Neural cell (in vitro differentiated cells): Measurements from ENCODE around the gene ART1. TPM values are rescaled to one million over a fixed set of nuclear protein-coding genes. Genes with fewer than 3 reads are reported as not detected.

Experiments
- H2AFZ ChIP-seq: fragments of 200-600, 300-800 bp; sonication (generic), shearing (Covaris generic); 2 replicates; pipeline ENCODE4 v1.6.0; 2014; ENCODE audit warnings: low read depth, mild to moderate bottlenecking, antibody characterized with exemption, low read length, moderate library complexity
- H3F3A ChIP-seq: fragments of 200-600 bp; shearing (Covaris generic); 2 replicates; pipeline ENCODE4 v1.6.1; 2016; ENCODE audit warnings: mild to moderate bottlenecking, moderate library complexity, mixed read lengths, antibody characterized with exemption, low read length; ENCODE audit not compliant: insufficient read depth, poor library complexity, severe bottlenecking
- H3K27ac ChIP-seq: fragments of 200-600, 300-800 bp; sonication (generic), shearing (Covaris generic); 2 replicates; pipeline ENCODE4 v1.5.1; 2014; ENCODE audit warnings: mild to moderate bottlenecking, low read length, moderate library complexity
- H3K27me3 ChIP-seq: fragments of 300-800, 200-600 bp; sonication (generic), shearing (Covaris generic); 2 replicates; pipeline ENCODE4 v1.6.0; 2014; ENCODE audit warnings: mild to moderate bottlenecking, low read depth, low read length, moderate library complexity; ENCODE audit not compliant: insufficient read depth
- H3K36me3 ChIP-seq: fragments of 300-800, 200-600 bp; sonication (generic), shearing (Covaris generic); 2 replicates; pipeline ENCODE4 v1.5.1; 2014; ENCODE audit warnings: mild to moderate bottlenecking, antibody characterized with exemption, low read length, moderate library complexity; ENCODE audit not compliant: insufficient read depth
- H3K4me2 ChIP-seq: fragments of 300-800, 200-600 bp; sonication (generic), shearing (Covaris generic); 2 replicates; pipeline ENCODE4 v1.6.0; 2014; ENCODE audit warnings: mild to moderate bottlenecking, low read length
- H3K4me3 ChIP-seq: fragments of 300-800, 200-600 bp; sonication (generic), shearing (Covaris generic); 2 replicates; pipeline ENCODE4 v1.5.1; 2014; ENCODE audit warnings: mild to moderate bottlenecking, low read length, moderate library complexity
- H3K79me2 ChIP-seq: fragments of 200-600 bp; shearing (Covaris generic); replicated peaks from 2 replicates; pipeline ENCODE4 v1.6.0; 2014; ENCODE audit warnings: mild to moderate bottlenecking, low read length, moderate library complexity; ENCODE audit not compliant: insufficient read depth
- H3K9ac ChIP-seq: fragments of 300-800, 200-600 bp; sonication (generic), shearing (Covaris generic); 2 replicates; pipeline ENCODE4 v1.6.1; 2016; ENCODE audit warnings: mild to moderate bottlenecking, low read length, mixed read lengths
- H3K9me2 ChIP-seq: fragments of 200-600 bp; shearing (Covaris generic); 2 replicates; pipeline ENCODE4 v1.6.1; 2016; ENCODE audit warnings: mild to moderate bottlenecking, low read length, mixed read lengths; ENCODE audit not compliant: insufficient read depth
- H3K9me3 ChIP-seq: fragments of 200-600, 300-800 bp; sonication (generic), shearing (Covaris generic); 2 replicates; pipeline ENCODE4 v1.6.1; 2016; ENCODE audit warnings: mild to moderate bottlenecking, mixed run types, low read length, moderate library complexity, mixed read lengths
- H4K20me1 ChIP-seq: fragments of 200-600 bp; shearing (Covaris generic); 2 replicates; pipeline ENCODE4 v1.6.1; 2016; ENCODE audit warnings: mild to moderate bottlenecking, mixed run types; ENCODE audit not compliant: insufficient read depth
- CTCF ChIP-seq: fragments of 450-650 bp; IDR thresholded peaks from 2 replicates; pipeline ENCODE4 v1.5.1; 2014; ENCODE audit warnings: antibody characterized with exemption, mild to moderate bottlenecking, moderate library complexity; ENCODE audit not compliant: poor library complexity, severe bottlenecking
- EP300 ChIP-seq: fragments of 450-650 bp; conservative IDR thresholded peaks from 2 replicates; pipeline ENCODE4 v1.6.1; 2014; ENCODE audit warnings: antibody characterized with exemption, mild to moderate bottlenecking, moderate library complexity; ENCODE audit not compliant: poor library complexity, severe bottlenecking
- EZH2 ChIP-seq: fragments of 200-600, 300-800 bp; shearing (Covaris generic), sonication (generic); IDR thresholded peaks from 2 replicates; pipeline ENCODE4 v1.6.1; 2014; ENCODE audit warnings: antibody characterized with exemption, low read length, borderline replicate concordance, mild to moderate bottlenecking; ENCODE audit not compliant: insufficient read depth, poor library complexity, severe bottlenecking
- MXI1 ChIP-seq: fragments of 450-650 bp; conservative IDR thresholded peaks from 2 replicates; pipeline ENCODE4 v1.6.1; 2014; ENCODE audit warnings: antibody characterized with exemption, mild to moderate bottlenecking; ENCODE audit not compliant: poor library complexity, severe bottlenecking
- POLR2AphosphoS5 ChIP-seq: IDR thresholded peaks from 2 replicates; pipeline ENCODE4 v1.6.1; 2012
- RAD21 ChIP-seq: fragments of 450-650 bp; conservative IDR thresholded peaks from 2 replicates; pipeline ENCODE4 v1.6.1; 2014; ENCODE audit warnings: antibody characterized with exemption, mild to moderate bottlenecking, moderate library complexity
- REST ChIP-seq: IDR thresholded peaks from 2 replicates; pipeline ENCODE4 v1.6.1; 2012; ENCODE audit warnings: borderline replicate concordance
- SMC3 ChIP-seq: fragments of 450-650 bp; conservative IDR thresholded peaks from 2 replicates; pipeline ENCODE4 v1.6.1; 2014; ENCODE audit warnings: antibody characterized with exemption, mild to moderate bottlenecking, moderate library complexity; ENCODE audit not compliant: poor library complexity
- TAF1 ChIP-seq: IDR thresholded peaks from 2 replicates; pipeline ENCODE4 v1.6.1; 2012; ENCODE audit warnings: low read depth
- polyA plus RNA-seq: library from polyadenylated mRNA; depleted of rRNA; stranded (reverse); fragments of >200 nt; gene quantifications from 2 replicates; pipeline ENCODE4 v1.2.3, GENCODE V29; 2014

Gene ART1
- polyA plus RNA-seq, 1 donor from 2014 or later = not detected

GRCh38 chr11:3662856-3663255, 17.9 kb downstream of the ART1 start:
- TF ChIP-seq MXI1 (no peak), EZH2 (no peak), REST (no peak)
- H3K79me2 ChIP-seq = no peaks in the 10 kb centered on the region
- no peaks in the 10 kb centered on the region for H3K9me2 ChIP-seq
- H3K4me3 ChIP-seq = no peak overlapping the region
- H3F3A ChIP-seq = no peaks in the 10 kb centered on the region
- no peaks in the 10 kb centered on the region for H3K27me3 ChIP-seq
- no peak overlapping the region for H3K4me2 ChIP-seq
- no peaks in the 10 kb centered on the region for H3K9me3 ChIP-seq
- no peak overlapping the region for H3K27ac ChIP-seq
- no peak overlapping the region for H2AFZ ChIP-seq
- H4K20me1 ChIP-seq = no peaks in the 10 kb centered on the region
- H3K9ac ChIP-seq = no peak overlapping the region
- H3K36me3 ChIP-seq = peaks cover 7% of the 10 kb centered on the region

GRCh38 chr11:3664032-3664630, 19.2 kb downstream of the ART1 start:
- Histone ChIP-seq H4K20me1 (no peaks in the 10 kb centered on the region), H3K4me3 (no peak overlapping the region), H2AFZ (no peak overlapping the region), H3K36me3 (peaks cover 7% of the 10 kb centered on the region), H3K9me3 (no peaks in the 10 kb centered on the region), H3K27me3 (no peaks in the 10 kb centered on the region), H3F3A (no peaks in the 10 kb centered on the region), H3K9me2 (no peaks in the 10 kb centered on the region), H3K27ac (no peak overlapping the region), H3K79me2 (no peaks in the 10 kb centered on the region), H3K4me2 (no peak overlapping the region), H3K9ac (no peak overlapping the region)
- no peak for TF ChIP-seq RAD21
- TF ChIP-seq MXI1 = no peak
- TF ChIP-seq POLR2AphosphoS5 = no peak
- TF ChIP-seq EP300 = no peak
- TF ChIP-seq TAF1 = no peak
- TF ChIP-seq SMC3 = no peak

- H2AFZ ChIP-seq = no peak overlapping the region
- no peaks in the 10 kb centered on the region for H3F3A ChIP-seq
- H3K4me3 ChIP-seq = no peak overlapping the region
- H3K27ac ChIP-seq = no peak overlapping the region
- H3K36me3 ChIP-seq = peaks cover 7% of the 10 kb centered on the region
- H3K9ac ChIP-seq = no peak overlapping the region
- H3K79me2 ChIP-seq = no peaks in the 10 kb centered on the region
- no peak overlapping the region for H3K4me2 ChIP-seq
- H4K20me1 ChIP-seq = no peaks in the 10 kb centered on the region
- no peaks in the 10 kb centered on the region for H3K27me3 ChIP-seq
- no peaks in the 10 kb centered on the region for H3K9me3 ChIP-seq
- no peaks in the 10 kb centered on the region for H3K9me2 ChIP-seq
- no peak for TF ChIP-seq EP300
- no peak for TF ChIP-seq TAF1
- TF ChIP-seq MXI1 = no peak
- no peak for TF ChIP-seq RAD21
- TF ChIP-seq EZH2 = no peak
- no peak for TF ChIP-seq CTCF
- TF ChIP-seq REST = no peak
- TF ChIP-seq POLR2AphosphoS5 = no peak
- TF ChIP-seq SMC3 = no peak
Observed at GRCh38 chr11:3665336-3666022, 20.6 kb downstream of the ART1 start.
